ENCODE results near the gene NT5DC1.

DNA sequence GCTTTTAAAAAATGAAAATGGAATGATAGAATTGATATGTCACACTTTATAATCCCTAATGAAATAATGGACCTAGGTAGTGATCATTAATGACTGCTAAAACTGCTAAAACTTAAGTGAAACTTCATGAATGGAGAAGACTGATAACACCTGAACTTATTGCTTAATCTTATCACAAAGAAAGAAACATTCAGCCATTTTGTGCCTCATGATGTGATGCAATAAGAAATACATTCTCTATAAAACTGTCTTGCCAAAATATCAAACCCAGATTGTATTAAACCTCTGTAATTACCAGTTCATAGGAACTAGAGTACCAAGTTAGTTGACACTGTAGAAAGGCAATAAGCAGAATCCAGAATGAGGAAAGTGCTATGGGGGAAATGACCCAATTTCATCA, 79.7 kb downstream of the NT5DC1 start:
- no peak for TF ChIP-seq GATA3 (IDR thresholded peaks at IDR 0.05; ENCODE audit: low read depth, low read length)
- no peak for TF ChIP-seq GATA2 (IDR thresholded peaks at IDR 0.05; ENCODE audit: low read depth, low read length)

Measured in SH-SY5Y (cell line).